ENCODE results near the gene CROCC2. TPM values are rescaled to one million over a fixed set of nuclear protein-coding genes. Genes with fewer than 3 reads are reported as not detected.

The CROCC2 gene
- polyA plus RNA-seq, 2 of the 4 experiments (the other 2 are of a cell fraction), result not detected

- no peak for TF ChIP-seq PBX3 (IDR thresholded peaks at IDR 0.05)
Measured at GRCh38 chr2:241041589-241042158, 135.5 kb downstream of the CROCC2 start (continued).

Other genes starting within 250 kb of the CROCC2 start
- not detected in 2 replicates for gene AQP12B, start 223.5 kb upstream of the CROCC2 start, polyA plus RNA-seq (2011; rRNA removed)
- not detected in 3 replicates for gene AQP12B, start 223.5 kb upstream of the CROCC2 start, polyA plus RNA-seq (2017; fragmentation: RNase III; extraction: RNeasy Plus Mini Kit Qiagen cat#74134 plus additional on column Dnase treatment)
- gene AQP12A, start 214.5 kb upstream of the CROCC2 start, polyA plus RNA-seq (2011; rRNA removed), result not detected in 2 replicates
- gene AQP12A, start 214.5 kb upstream of the CROCC2 start, polyA plus RNA-seq (2017; fragmentation: RNase III; extraction: RNeasy Plus Mini Kit Qiagen cat#74134 plus additional on column Dnase treatment), result not detected in 3 replicates
- gene KIF1A, start 86.1 kb upstream of the CROCC2 start, polyA plus RNA-seq (2011; rRNA removed), result 0.28 and 0.50 TPM in 2 replicates
- 0.26 to 0.35 TPM (median 0.28 TPM) in 3 replicates for gene KIF1A, start 86.1 kb upstream of the CROCC2 start, polyA plus RNA-seq (2017; fragmentation: RNase III; extraction: RNeasy Plus Mini Kit Qiagen cat#74134 plus additional on column Dnase treatment)
- gene AGXT, start 37.5 kb upstream of the CROCC2 start, polyA plus RNA-seq (2011; rRNA removed), result not detected in 2 replicates
- gene AGXT, start 37.5 kb upstream of the CROCC2 start, polyA plus RNA-seq (2017; fragmentation: RNase III; extraction: RNeasy Plus Mini Kit Qiagen cat#74134 plus additional on column Dnase treatment), result not detected in 3 replicates
- not detected in 2 replicates for gene MAB21L4, start 10.2 kb upstream of the CROCC2 start, polyA plus RNA-seq (2011; rRNA removed)
- not detected in 3 replicates for gene MAB21L4, start 10.2 kb upstream of the CROCC2 start, polyA plus RNA-seq (2017; fragmentation: RNase III; extraction: RNeasy Plus Mini Kit Qiagen cat#74134 plus additional on column Dnase treatment)
- gene SNED1, start 92.3 kb downstream of the CROCC2 start, polyA plus RNA-seq (2011; rRNA removed), result 0.21 and 0.34 TPM in 2 replicates
- gene SNED1, start 92.3 kb downstream of the CROCC2 start, polyA plus RNA-seq (2017; fragmentation: RNase III; extraction: RNeasy Plus Mini Kit Qiagen cat#74134 plus additional on column Dnase treatment), result 0.13 to 0.21 TPM (median 0.15 TPM) in 3 replicates
- gene MTERF4, start 196.0 kb downstream of the CROCC2 start, polyA plus RNA-seq (2011; rRNA removed), result 41.5 and 44.9 TPM in 2 replicates
- gene MTERF4, start 196.0 kb downstream of the CROCC2 start, polyA plus RNA-seq (2017; fragmentation: RNase III; extraction: RNeasy Plus Mini Kit Qiagen cat#74134 plus additional on column Dnase treatment), result 39.9 to 51.5 TPM (median 47.1 TPM) in 3 replicates
- gene PASK, start 243.1 kb downstream of the CROCC2 start, polyA plus RNA-seq (2011; rRNA removed), result 7.4 and 10.3 TPM in 2 replicates
- 11.7 to 12.4 TPM (median 12.2 TPM) in 3 replicates for gene PASK, start 243.1 kb downstream of the CROCC2 start, polyA plus RNA-seq (2017; fragmentation: RNase III; extraction: RNeasy Plus Mini Kit Qiagen cat#74134 plus additional on column Dnase treatment)
- 50.0 and 76.4 TPM in 2 replicates for gene PPP1R7, start 244.1 kb downstream of the CROCC2 start, polyA plus RNA-seq (2011; rRNA removed)
- 124 to 136 TPM (median 129 TPM) in 3 replicates for gene PPP1R7, start 244.1 kb downstream of the CROCC2 start, polyA plus RNA-seq (2017; fragmentation: RNase III; extraction: RNeasy Plus Mini Kit Qiagen cat#74134 plus additional on column Dnase treatment)